ENCODE measurements around the gene IL1RN. TPM values are rescaled to one million over a fixed set of nuclear protein-coding genes. Genes with fewer than 3 reads are reported as not detected.

IL1RN gene
- total and polyA plus RNA-seq, 2 donors (not counting 3 experiments of a cell fraction or from before 2014, with no cell fraction given): not detected

- H3K36me3 ChIP-seq (ENCODE audit: control insufficient read depth in 2 of 2, extremely low read depth in 1 of 2, insufficient read depth in 2 of 2, low read length in 2 of 2): no peaks in the 10 kb centered on the region
- H3K9me1 ChIP-seq (replicated peaks; ENCODE audit: control insufficient read depth, extremely low read depth, insufficient read depth, low read length): no peaks in the 10 kb centered on the region
- ChIA-PET CTCF (interaction anchor here (2.8 kb wide), 1 partner anchor 9 kb away, joined by 23 read pairs; no protein-coding TSS in a partner anchor), POLR2A (no interaction called here)
- H2AFZ ChIP-seq (ENCODE audit: low read depth, low read length): no peak overlapping the region
- BruUV-seq (replicated peaks): no TSS peak
- peaks cover 0 to under 1% of the 10 kb centered on the region in 2 experiments for H3K27me3 ChIP-seq (ENCODE audit: control insufficient read depth in 2 of 2, insufficient read depth in 2 of 2, low read length in 2 of 2)
- no peaks in the 10 kb centered on the region for H4K20me1 ChIP-seq (replicated peaks; ENCODE audit: control insufficient read depth, extremely low read depth, insufficient read depth, low read length)
- dilution Hi-C loops (cut with MboI; ENCODE audit: extremely low pct_ligation_motif_present, low sequenced_read_pairs): no loop called here
- FAIRE-seq (no peak), DNase-seq (ENCODE audit: low read depth, low spot score) (no peak)
- intact Hi-C loops (cut with micrococcal nuclease): no loop called here
- peaks cover 6% of the 10 kb centered on the region for H3K4me1 ChIP-seq (ENCODE audit: control insufficient read depth, extremely low read depth, insufficient read depth, low read length)
- H3K9me3 ChIP-seq (replicated peaks; ENCODE audit: control insufficient read depth, insufficient read depth, low read length): no peaks in the 10 kb centered on the region
- H3K4me3 ChIP-seq (replicated peaks in 1 of 3; ENCODE audit: insufficient read depth in 1 of 3, low read depth in 1 of 3, low read length in 3 of 3): no peak overlapping the region
- H3K27ac ChIP-seq (ENCODE audit: insufficient read depth, low read depth, low read length): no peak overlapping the region
- TF ChIP-seq MYC (IDR thresholded peaks at IDR 0.05; ENCODE audit: low read depth, low read length) (no peak), JUN (IDR thresholded peaks at IDR 0.05; ENCODE audit: borderline replicate concordance, insufficient read depth, insufficient read length, low read depth) (no peak), EZH2 (IDR thresholded peaks at IDR 0.05; ENCODE audit: borderline replicate concordance, low read depth, low read length, severe bottlenecking) (no peak), POLR2AphosphoS5 (IDR thresholded peaks at IDR 0.05; ENCODE audit: insufficient read depth, low read depth, low read length) (no peak), MAX (IDR thresholded peaks at IDR 0.05; ENCODE audit: insufficient read depth, insufficient read length) (no peak), FOS (IDR thresholded peaks at IDR 0.05; ENCODE audit: borderline replicate concordance, insufficient read depth, low read length) (no peak), GATA2 (IDR thresholded peaks at IDR 0.05; ENCODE audit: insufficient read depth, insufficient read length, low read depth, low read length) (no peak), POLR2A (IDR thresholded peaks at IDR 0.05; ENCODE audit: low read depth, low read length) (no peak)
- TF ChIP-seq, protein P1, sequence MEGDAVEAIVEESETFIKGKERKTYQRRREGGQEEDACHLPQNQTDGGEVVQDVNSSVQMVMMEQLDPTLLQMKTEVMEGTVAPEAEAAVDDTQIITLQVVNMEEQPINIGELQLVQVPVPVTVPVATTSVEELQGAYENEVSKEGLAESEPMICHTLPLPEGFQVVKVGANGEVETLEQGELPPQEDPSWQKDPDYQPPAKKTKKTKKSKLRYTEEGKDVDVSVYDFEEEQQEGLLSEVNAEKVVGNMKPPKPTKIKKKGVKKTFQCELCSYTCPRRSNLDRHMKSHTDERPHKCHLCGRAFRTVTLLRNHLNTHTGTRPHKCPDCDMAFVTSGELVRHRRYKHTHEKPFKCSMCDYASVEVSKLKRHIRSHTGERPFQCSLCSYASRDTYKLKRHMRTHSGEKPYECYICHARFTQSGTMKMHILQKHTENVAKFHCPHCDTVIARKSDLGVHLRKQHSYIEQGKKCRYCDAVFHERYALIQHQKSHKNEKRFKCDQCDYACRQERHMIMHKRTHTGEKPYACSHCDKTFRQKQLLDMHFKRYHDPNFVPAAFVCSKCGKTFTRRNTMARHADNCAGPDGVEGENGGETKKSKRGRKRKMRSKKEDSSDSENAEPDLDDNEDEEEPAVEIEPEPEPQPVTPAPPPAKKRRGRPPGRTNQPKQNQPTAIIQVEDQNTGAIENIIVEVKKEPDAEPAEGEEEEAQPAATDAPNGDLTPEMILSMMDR (IDR thresholded peaks at IDR 0.05; ENCODE audit: extremely low read depth in 1 of 2, insufficient read depth in 1 of 2, low read depth in 1 of 2, low read length in 2 of 2): no peak
- H3K4me2 ChIP-seq (ENCODE audit: insufficient read depth, low read length): no peak overlapping the region
- H3K79me2 ChIP-seq (ENCODE audit: control insufficient read depth, insufficient read depth, low read length): no peaks in the 10 kb centered on the region
- no peak overlapping the region for H3K9ac ChIP-seq (replicated peaks; ENCODE audit: extremely low read depth, insufficient read depth, low read length)
These were observed 2.2 kb downstream of the IL1RN start for GRCh38 chr2:113129519-113130078.
